GM12878 (cell line): ENCODE results near the gene SCP2. TPM values are rescaled to one million over a fixed set of nuclear protein-coding genes. Genes with fewer than 3 reads are reported as not detected.

Source experiments
- ATF7 ChIP-seq: fragments of 450-650 bp; IDR thresholded peaks from 2 replicates; pipeline ENCODE4 v1.6.1; 2016; ENCODE audit warnings: low read depth, mild to moderate bottlenecking
- CHD2 ChIP-seq: IDR thresholded peaks from 2 replicates; pipeline ENCODE4 v1.6.1; 2011; ENCODE audit warnings: low read depth, low read length, improper control_type of control experiment, borderline replicate concordance
- EGR1 ChIP-seq, 2 experiments: IDR thresholded peaks; 1 replicate in 1 of 2; 2 replicates in 1 of 2; pipeline ENCODE4 v1.6.1; 2011 to 2012; ENCODE audit warnings: low read depth in 2 of 2, low read length in 2 of 2, borderline replicate concordance in 1 of 2, mild to moderate bottlenecking in 1 of 2, moderate library complexity in 1 of 2
- FOS ChIP-seq: IDR thresholded peaks from 3 replicates; pipeline ENCODE4 v1.6.1; 2011; ENCODE audit warnings: borderline replicate concordance; ENCODE audit not compliant: insufficient read length; ENCODE audit errors: extremely low read depth
- FOXM1 ChIP-seq: IDR thresholded peaks from 2 replicates; pipeline ENCODE4 v1.6.1; 2012; ENCODE audit warnings: low read depth, mild to moderate bottlenecking, inconsistent platforms, low read length, moderate library complexity
- GABPA ChIP-seq: IDR thresholded peaks from 2 replicates; pipeline ENCODE4 v1.6.1; 2014; ENCODE audit warnings: antibody characterized with exemption, low read depth, mild to moderate bottlenecking, inconsistent platforms
- IKZF1 ChIP-seq: fragments of 450-650 bp; conservative IDR thresholded peaks from 2 replicates; pipeline ENCODE4 v1.6.1; 2017; ENCODE audit warnings: antibody characterized with exemption, mild to moderate bottlenecking
- IKZF2 ChIP-seq, 2 experiments: fragments of 450-650 bp; IDR thresholded peaks; 2 replicates each; pipeline ENCODE4 v1.6.1; 2017; ENCODE audit warnings: mild to moderate bottlenecking in 2 of 2, moderate library complexity in 2 of 2
- JUNB ChIP-seq: IDR thresholded peaks from 2 replicates; pipeline ENCODE4 v1.6.1; 2016; ENCODE audit warnings: antibody characterized with exemption, mild to moderate bottlenecking
- NFYB ChIP-seq: IDR thresholded peaks from 2 replicates; pipeline ENCODE4 v1.6.1; 2011; ENCODE audit warnings: low read depth, mild to moderate bottlenecking, low read length, improper control_type of control experiment, moderate library complexity; ENCODE audit not compliant: insufficient read depth
- NR2C1 ChIP-seq: fragments of 450-650 bp; IDR thresholded peaks from 2 replicates; pipeline ENCODE4 v1.6.1; 2017; ENCODE audit warnings: antibody characterized with exemption, mild to moderate bottlenecking, moderate library complexity
- PML ChIP-seq: IDR thresholded peaks from 2 replicates; pipeline ENCODE4 v1.6.1; 2012; ENCODE audit warnings: low read length, inconsistent platforms
- POLR2A ChIP-seq: IDR thresholded peaks from 2 replicates; pipeline ENCODE4 v1.6.1; 2011; ENCODE audit warnings: low read depth, mild to moderate bottlenecking, low read length
- POLR2AphosphoS5 ChIP-seq: IDR thresholded peaks from 2 replicates; pipeline ENCODE4 v1.6.1; 2011; ENCODE audit warnings: mild to moderate bottlenecking, low read length, inconsistent platforms
- SMAD1 ChIP-seq: fragments of 450-650 bp; IDR thresholded peaks from 2 replicates; pipeline ENCODE4 v1.6.1; 2018; ENCODE audit warnings: mild to moderate bottlenecking, low read depth; ENCODE audit not compliant: partially characterized antibody
- SP1 ChIP-seq: IDR thresholded peaks from one replicate; pipeline ENCODE4 v1.6.1; 2011; ENCODE audit warnings: low read depth, low read length
- SPI1 ChIP-seq: IDR thresholded peaks from 2 replicates; pipeline ENCODE4 v1.6.1; 2011; ENCODE audit warnings: low read depth, mild to moderate bottlenecking, low read length, moderate library complexity, borderline replicate concordance; ENCODE audit not compliant: insufficient read depth
- STAT1 ChIP-seq: fragments of 450-650 bp; conservative IDR thresholded peaks from 2 replicates; pipeline ENCODE4 v1.6.1; 2014; ENCODE audit warnings: antibody characterized with exemption, mild to moderate bottlenecking
- WRNIP1 ChIP-seq: IDR thresholded peaks from 2 replicates; pipeline ENCODE4 v1.6.1; 2011; ENCODE audit warnings: low read depth, low read length, improper control_type of control experiment, borderline replicate concordance
- ZBTB4 ChIP-seq: fragments of 450-650 bp; formaldehyde crosslinking; IDR thresholded peaks from 2 replicates; pipeline ENCODE4 v1.4.0; 2022; ENCODE audit warnings: mild to moderate bottlenecking, moderate library complexity
- ZNF24 ChIP-seq: fragments of 450-650 bp; IDR thresholded peaks from 2 replicates; pipeline ENCODE4 v1.6.1; 2017; ENCODE audit warnings: antibody characterized with exemption, mild to moderate bottlenecking
- ZNF622 ChIP-seq: fragments of 450-650 bp; IDR thresholded peaks from 2 replicates; pipeline ENCODE4 v1.6.1; 2017; ENCODE audit warnings: mild to moderate bottlenecking, inconsistent platforms
- polyA plus RNA-seq, 11 experiments: library from polyadenylated mRNA; depleted of rRNA in 4 of 11; unstranded in 6 of 11; stranded (reverse) in 5 of 11; fragments of >200 nt; fragmentation: Nextera tagmentation in 4 of 11; fragmentation: Illumina TruSeq in 1 of 11; extraction: Ambion mirVana in 4 of 11; extraction: Trizol in 1 of 11; gene quantifications; 1 replicate in 1 of 11; 2 replicates in 10 of 11; pipeline versions ENCODE4 v1.2.1 to v1.2.3, GENCODE V29; 2011 to 2016; ENCODE audit warnings: inconsistent platforms in 2 of 11, missing spikeins in 2 of 11, low read depth in 1 of 11
- total RNA-seq, 4 experiments: library from RNA; depleted of rRNA in 3 of 4; stranded (reverse); fragments of >200 nt in 3 of 4; fragmentation: Illumina TruSeq in 1 of 4; extraction: Trizol in 1 of 4; gene quantifications; 2 replicates each; pipeline versions ENCODE4 v1.2.1 to v1.2.3, GENCODE V29; 2013 to 2021
- TF ChIP-seq, protein P1 (sequence below): fragments of 450-650 bp; IDR thresholded peaks from 2 replicates; pipeline ENCODE4 v1.6.1; 2017; ENCODE audit warnings: mild to moderate bottlenecking, moderate library complexity
- TF ChIP-seq, protein P2 (sequence below): IDR thresholded peaks from 2 replicates; pipeline ENCODE4 v1.6.1; 2012; ENCODE audit warnings: low read depth, low read length, improper control_type of control experiment

SCP2 gene
- total and polyA plus RNA-seq, 10 of the 15 experiments (the other 5 are each of a cell fraction or from before 2014, with no cell fraction given) = 74.3 to 327 (median 127) TPM

DNA sequence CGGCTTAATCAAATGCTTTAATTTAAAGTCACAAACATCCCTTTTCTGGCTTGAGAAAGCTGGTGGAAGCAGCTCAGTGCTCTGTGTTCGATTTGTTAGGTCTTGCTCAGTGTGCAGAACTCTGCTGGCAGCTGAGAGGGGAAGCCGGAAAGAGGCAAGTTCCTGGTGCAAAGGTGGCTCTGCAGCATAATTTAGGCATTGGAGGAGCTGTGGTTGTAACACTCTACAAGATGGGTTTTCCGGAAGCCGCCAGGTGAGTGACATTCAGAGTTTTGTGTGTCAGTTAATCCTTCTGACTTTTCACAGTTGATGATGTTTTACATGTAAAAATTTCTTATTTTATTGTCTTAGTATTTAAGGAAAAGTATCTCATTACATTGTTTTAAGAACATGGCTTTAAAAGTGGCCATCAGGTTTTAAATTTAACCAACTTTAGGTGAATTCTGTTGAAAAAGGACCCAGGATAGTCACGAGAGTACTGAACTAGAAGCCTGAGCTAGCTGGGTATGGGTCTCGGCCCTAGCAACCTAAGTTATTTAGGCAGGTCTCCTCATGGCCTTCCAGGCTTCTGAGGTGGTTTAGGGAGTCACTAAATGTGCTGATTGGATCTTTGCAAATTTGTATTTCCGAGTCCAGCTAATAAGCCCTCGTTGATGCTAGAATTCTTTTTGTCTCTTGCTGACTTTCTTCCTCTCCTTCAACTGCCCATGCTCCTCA is 87.9 kb downstream of the SCP2 start (continued):
- TF ChIP-seq SPI1 = peak; percentile 28; the same call in 1 of the 2 replicates
- peak; percentile 36; the same call in 1 of the 2 replicates for TF ChIP-seq CHD2
- TF ChIP-seq ZBTB4 (CRISPR knock-in tag) = no peak
- 0 out of 2 replicates have a peak, but pooled peaks have one; percentile 41 for TF ChIP-seq PML
- peak; percentile 79 for TF ChIP-seq GABPA
- peak; percentile 52 for TF ChIP-seq SP1
- peak in 1 of 2 experiments; percentile 37; a peak in 1 of 3 replicates for TF ChIP-seq EGR1 (IDR thresholded peaks at IDR 0.05; ENCODE audit: borderline replicate concordance in 1 of 2, low read depth in 2 of 2, low read length in 2 of 2)
- TF ChIP-seq, protein P1, sequence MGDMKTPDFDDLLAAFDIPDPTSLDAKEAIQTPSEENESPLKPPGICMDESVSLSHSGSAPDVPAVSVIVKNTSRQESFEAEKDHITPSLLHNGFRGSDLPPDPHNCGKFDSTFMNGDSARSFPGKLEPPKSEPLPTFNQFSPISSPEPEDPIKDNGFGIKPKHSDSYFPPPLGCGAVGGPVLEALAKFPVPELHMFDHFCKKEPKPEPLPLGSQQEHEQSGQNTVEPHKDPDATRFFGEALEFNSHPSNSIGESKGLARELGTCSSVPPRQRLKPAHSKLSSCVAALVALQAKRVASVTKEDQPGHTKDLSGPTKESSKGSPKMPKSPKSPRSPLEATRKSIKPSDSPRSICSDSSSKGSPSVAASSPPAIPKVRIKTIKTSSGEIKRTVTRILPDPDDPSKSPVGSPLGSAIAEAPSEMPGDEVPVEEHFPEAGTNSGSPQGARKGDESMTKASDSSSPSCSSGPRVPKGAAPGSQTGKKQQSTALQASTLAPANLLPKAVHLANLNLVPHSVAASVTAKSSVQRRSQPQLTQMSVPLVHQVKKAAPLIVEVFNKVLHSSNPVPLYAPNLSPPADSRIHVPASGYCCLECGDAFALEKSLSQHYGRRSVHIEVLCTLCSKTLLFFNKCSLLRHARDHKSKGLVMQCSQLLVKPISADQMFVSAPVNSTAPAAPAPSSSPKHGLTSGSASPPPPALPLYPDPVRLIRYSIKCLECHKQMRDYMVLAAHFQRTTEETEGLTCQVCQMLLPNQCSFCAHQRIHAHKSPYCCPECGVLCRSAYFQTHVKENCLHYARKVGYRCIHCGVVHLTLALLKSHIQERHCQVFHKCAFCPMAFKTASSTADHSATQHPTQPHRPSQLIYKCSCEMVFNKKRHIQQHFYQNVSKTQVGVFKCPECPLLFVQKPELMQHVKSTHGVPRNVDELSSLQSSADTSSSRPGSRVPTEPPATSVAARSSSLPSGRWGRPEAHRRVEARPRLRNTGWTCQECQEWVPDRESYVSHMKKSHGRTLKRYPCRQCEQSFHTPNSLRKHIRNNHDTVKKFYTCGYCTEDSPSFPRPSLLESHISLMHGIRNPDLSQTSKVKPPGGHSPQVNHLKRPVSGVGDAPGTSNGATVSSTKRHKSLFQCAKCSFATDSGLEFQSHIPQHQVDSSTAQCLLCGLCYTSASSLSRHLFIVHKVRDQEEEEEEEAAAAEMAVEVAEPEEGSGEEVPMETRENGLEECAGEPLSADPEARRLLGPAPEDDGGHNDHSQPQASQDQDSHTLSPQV = no peak
- TF ChIP-seq JUNB = no peak
- no peak for TF ChIP-seq STAT1
- TF ChIP-seq NR2C1 = peak; percentile 84
- TF ChIP-seq NFYB = 0 out of 2 replicates have a peak, but pooled peaks have one; percentile 35
- no peak for TF ChIP-seq ZNF24
- TF ChIP-seq SMAD1 = peak; percentile 7
- TF ChIP-seq ATF7 = 0 out of 2 replicates have a peak, but pooled peaks have one; percentile 29
- no peak for TF ChIP-seq ZNF622
- peak; percentile 92; the same call in 1 of the 2 replicates for TF ChIP-seq WRNIP1
- 0 out of 2 replicates have a peak, but pooled peaks have one; percentile 34 for TF ChIP-seq FOXM1
- peak; percentile 81 for TF ChIP-seq POLR2AphosphoS5
- TF ChIP-seq IKZF1 = no peak; the same call in 1 of the 2 replicates
- peak; percentile 79 for TF ChIP-seq POLR2A
- no peak for TF ChIP-seq FOS
- TF ChIP-seq, protein P2, sequence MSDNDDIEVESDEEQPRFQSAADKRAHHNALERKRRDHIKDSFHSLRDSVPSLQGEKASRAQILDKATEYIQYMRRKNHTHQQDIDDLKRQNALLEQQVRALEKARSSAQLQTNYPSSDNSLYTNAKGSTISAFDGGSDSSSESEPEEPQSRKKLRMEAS = peak; percentile 69; the same call in 1 of the 2 replicates
- peak in 1 of 2 experiments; percentile 14; a peak in 1 of 4 replicates for TF ChIP-seq IKZF2 (IDR thresholded peaks at IDR 0.05)
